Measurements from ENCODE around the gene CST1.

The CST1 gene

GRCh38 chr20:23702021-23702420 lies 48.7 kb downstream of the CST1 start:
- DNase-seq (ENCODE audit: low spot score) = no peak

GRCh38 chr20:23700931-23701330 lies 49.8 kb downstream of the CST1 start:
- no peak for DNase-seq (ENCODE audit: low spot score)

GRCh38 chr20:23697947-23698346 lies 52.8 kb downstream of the CST1 start:
- DNase-seq (ENCODE audit: low spot score) = no peak
